Measurements from ENCODE around the gene EFNA2.

The EFNA2 gene

GRCh38 chr19:1249298-1249989, 36.2 kb upstream of the EFNA2 start:
- DNase-seq: peak; percentile 94

- DNase-seq: no peak
Observed at GRCh38 chr19:1249990-1250436, 35.7 kb upstream of the EFNA2 start.

GRCh38 chr19:1250437-1251260, 35.0 kb upstream of the EFNA2 start:
- DNase-seq: peak; percentile 52

- DNase-seq: no peak
Observed at GRCh38 chr19:1251330-1252220, 34.1 kb upstream of the EFNA2 start.

- DNase-seq: no peak
Observed at GRCh38 chr19:1252221-1252820, 33.4 kb upstream of the EFNA2 start.

GRCh38 chr19:1252821-1253513, 32.7 kb upstream of the EFNA2 start:
- DNase-seq: no peak

- no peak for DNase-seq
Observed at GRCh38 chr19:1253514-1254080, 32.1 kb upstream of the EFNA2 start.

- no peak for DNase-seq
Observed at GRCh38 chr19:1254081-1254527, 31.6 kb upstream of the EFNA2 start.

- DNase-seq: no peak
Observed at GRCh38 chr19:1254530-1255185, 31.0 kb upstream of the EFNA2 start.

- DNase-seq: no peak
Observed at GRCh38 chr19:1255186-1256161, 30.2 kb upstream of the EFNA2 start.

- DNase-seq: no peak
Observed at GRCh38 chr19:1256646-1257474, 28.8 kb upstream of the EFNA2 start.

- DNase-seq: no peak
Observed at GRCh38 chr19:1257475-1258162, 28.1 kb upstream of the EFNA2 start.

GRCh38 chr19:1258163-1258492, 27.5 kb upstream of the EFNA2 start:
- DNase-seq: no peak

- DNase-seq: no peak
Observed at GRCh38 chr19:1258707-1259205, 26.9 kb upstream of the EFNA2 start.

GRCh38 chr19:1259206-1259875, 26.3 kb upstream of the EFNA2 start:
- DNase-seq: no peak

GRCh38 chr19:1259876-1260748, 25.6 kb upstream of the EFNA2 start:
- no peak for DNase-seq
